Breast epithelium (tissue), 4 donors: Measurements from ENCODE around the gene SPEN. TPM values are rescaled to one million over a fixed set of nuclear protein-coding genes. Genes with fewer than 3 reads are reported as not detected.

Source experiments
- DNase-seq, 2 donors: peaks; one replicate each; pipeline ENCODE4 v3.0.0-alpha.2; 2019; ENCODE audit warnings: low spot score in 2 of 2
- H3K27ac ChIP-seq, 2 donors: fragments of 200-600 bp; sonication (generic) in 1 of 2; one replicate each; pipeline ENCODE4 v1.5.1; 2016 to 2019; ENCODE audit warnings: mild to moderate bottlenecking in 1 of 2
- H3K27me3 ChIP-seq, 2 donors: fragments of 200-600 bp; sonication (generic) in 1 of 2; one replicate each; pipeline versions ENCODE4 v1.5.1 to v1.6.0; 2017 to 2019; ENCODE audit warnings: control low read depth in 1 of 2, mild to moderate bottlenecking in 1 of 2
- H3K36me3 ChIP-seq: fragments of 200-600 bp; one replicate; pipeline ENCODE4 v1.5.1; 2019
- H3K4me1 ChIP-seq, 2 donors: fragments of 200-600 bp; sonication (generic); one replicate each; pipeline ENCODE4 v1.5.1; 2016 to 2019; ENCODE audit warnings: control low read depth in 1 of 2
- H3K4me3 ChIP-seq, 3 donors: fragments of 200-600 bp; sonication (generic); 1 replicate in 2 of 3; 2 replicates in 1 of 3; pipeline ENCODE4 v1.5.1; 2016 to 2019; ENCODE audit warnings: mild to moderate bottlenecking in 3 of 3, moderate library complexity in 2 of 3
- H3K9me3 ChIP-seq, 2 donors: fragments of 200-600 bp; sonication (generic) in 1 of 2; one replicate each; pipeline ENCODE4 v1.5.1; 2016 to 2019; ENCODE audit warnings: control low read depth in 1 of 2
- CTCF ChIP-seq, 3 donors: fragments of 450-650 bp; IDR thresholded peaks; one replicate each; pipeline ENCODE4 v1.5.1; 2016 to 2017; ENCODE audit warnings: antibody characterized with exemption in 3 of 3, mild to moderate bottlenecking in 3 of 3, moderate library complexity in 3 of 3
- POLR2A ChIP-seq: fragments of 450-650 bp; IDR thresholded peaks from one replicate; pipeline ENCODE4 v1.6.1; 2016; ENCODE audit warnings: antibody characterized with exemption, mild to moderate bottlenecking, moderate library complexity
- POLR2AphosphoS5 ChIP-seq, 3 donors: sonication (generic); formaldehyde crosslinking; IDR thresholded peaks; one replicate each; pipeline ENCODE4 v1.6.1; 2017; ENCODE audit warnings: antibody characterized with exemption in 3 of 3
- intact Hi-C: fragments of 100-400 bp; cut with DNase I; formaldehyde crosslinking; loops from one replicate; pipeline ENCODE4 v1.15.1; 2023; ENCODE audit warnings: low total_unique reads
- total RNA-seq, 3 donors: library from RNA; depleted of rRNA; stranded (reverse); fragments of >200 nt; gene quantifications; one replicate each; pipeline ENCODE4 v1.1.0, GENCODE V29; 2016

SPEN gene
- total RNA-seq, 3 donors from 2014 or later, result 46.9 to 56.6 (median 51.2) TPM

GRCh38 chr1:15863156-15863901 is 15.8 kb downstream of the SPEN start:
- no peak for DNase-seq
- no peaks in the 10 kb centered on the region for H3K27me3 ChIP-seq
- no peaks in the 10 kb centered on the region for H3K36me3 ChIP-seq
- no peaks in the 10 kb centered on the region for H3K9me3 ChIP-seq
- intact Hi-C loops, result no loop called here
- no peak overlapping the region for H3K27ac ChIP-seq
- TF ChIP-seq CTCF (IDR thresholded peaks at IDR 0.05), result no peak
- TF ChIP-seq POLR2AphosphoS5 (IDR thresholded peaks at IDR 0.05), result no peak
- TF ChIP-seq POLR2A, result no peak
- no peak overlapping the region for H3K4me3 ChIP-seq
- no peaks in the 10 kb centered on the region for H3K4me1 ChIP-seq

- Histone ChIP-seq H3K4me1 (no peaks in the 10 kb centered on the region), H3K27me3 (no peaks in the 10 kb centered on the region), H3K9me3 (no peaks in the 10 kb centered on the region), H3K27ac (no peak overlapping the region), H3K36me3 (no peaks in the 10 kb centered on the region), H3K4me3 (no peak overlapping the region)
- no peak for DNase-seq
- intact Hi-C loops, result no loop called here
- no peak for TF ChIP-seq CTCF (IDR thresholded peaks at IDR 0.05)
- no peak for TF ChIP-seq POLR2AphosphoS5 (IDR thresholded peaks at IDR 0.05)
- TF ChIP-seq POLR2A, result no peak
These were observed 19.3 kb downstream of the SPEN start for GRCh38 chr1:15866721-15867201.

GRCh38 chr1:15867288-15867687 is 19.8 kb downstream of the SPEN start:
- no peak for TF ChIP-seq CTCF (IDR thresholded peaks at IDR 0.05)
- no peak for TF ChIP-seq POLR2A
- TF ChIP-seq POLR2AphosphoS5 (IDR thresholded peaks at IDR 0.05), result no peak
- no peaks in the 10 kb centered on the region for H3K27me3 ChIP-seq
- no peak for DNase-seq
- no peaks in the 10 kb centered on the region for H3K9me3 ChIP-seq
- H3K4me1 ChIP-seq, result no peaks in the 10 kb centered on the region
- H3K4me3 ChIP-seq, result no peak overlapping the region
- intact Hi-C loops, result no loop called here
- no peaks in the 10 kb centered on the region for H3K36me3 ChIP-seq
- H3K27ac ChIP-seq, result no peak overlapping the region

- no peak for TF ChIP-seq POLR2AphosphoS5 (IDR thresholded peaks at IDR 0.05)
- no peak for TF ChIP-seq CTCF (IDR thresholded peaks at IDR 0.05)
- TF ChIP-seq POLR2A, result no peak
- DNase-seq, result no peak
- Histone ChIP-seq H3K4me3 (no peak overlapping the region), H3K27ac (no peak overlapping the region), H3K27me3 (no peaks in the 10 kb centered on the region), H3K4me1 (no peaks in the 10 kb centered on the region), H3K9me3 (no peaks in the 10 kb centered on the region), H3K36me3 (no peaks in the 10 kb centered on the region)
- intact Hi-C loops, result no loop called here
These were observed 21.9 kb downstream of the SPEN start for GRCh38 chr1:15869413-15869812.

- H3K27me3 ChIP-seq, result no peaks in the 10 kb centered on the region
- no peak for DNase-seq
- no peak overlapping the region for H3K27ac ChIP-seq
- no peaks in the 10 kb centered on the region for H3K36me3 ChIP-seq
- no peaks in the 10 kb centered on the region for H3K9me3 ChIP-seq
- no peak for TF ChIP-seq POLR2A
- no peak overlapping the region for H3K4me3 ChIP-seq
- intact Hi-C loops, result no loop called here
- H3K4me1 ChIP-seq, result no peaks in the 10 kb centered on the region
These were observed 22.9 kb downstream of the SPEN start for GRCh38 chr1:15870421-15870820.
